Left cardiac atrium (tissue), 4 donors: ENCODE data around the gene MLEC. TPM values are rescaled to one million over a fixed set of nuclear protein-coding genes. Genes with fewer than 3 reads are reported as not detected.
"Not testable (repeated sequence)": the region's sequence is repeated elsewhere in the genome, so short reads cannot be mapped to it uniquely, and the experiment has no call there.

Experiments used
- ATAC-seq, 2 donors: fragments of 200-7000 bp; cut with Tn5 transposase; one replicate each; pipeline ENCODE4 v1.9.1; 2020; ENCODE audit warnings: mild to moderate bottlenecking in 2 of 2, moderate library complexity in 2 of 2
- DNase-seq: peaks from one replicate; pipeline ENCODE4 v3.0.0-alpha.2; 2020
- intact Hi-C, 2 donors: fragments of 100-400 bp; cut with DNase I; formaldehyde crosslinking; loops; one replicate each; pipeline versions ENCODE4 v1.14.1 to v1.15.1; 2022 to 2023
- total RNA-seq, 2 donors: library from RNA; stranded (reverse); fragmentation: NEBNext Ultra II Directional; extraction: Animal tissue kit (Norgen Biotek cat#: 25700); gene quantifications; one replicate each; pipeline ENCODE4 v1.2.1, GENCODE V29; 2021
- donor health status: DM: no; HTN: yes; CAD: no.
- donor health status: DM: no; HTN: yes; CAD: no; lungs with severe emphysema.
- donor health status: DM: yes; HTN: yes; CAD: no.
- donor health status: Dilated cardiomyopathy.

The MLEC gene
- total RNA-seq, 2 donors from 2014 or later, result 166 to 173 TPM

DNA sequence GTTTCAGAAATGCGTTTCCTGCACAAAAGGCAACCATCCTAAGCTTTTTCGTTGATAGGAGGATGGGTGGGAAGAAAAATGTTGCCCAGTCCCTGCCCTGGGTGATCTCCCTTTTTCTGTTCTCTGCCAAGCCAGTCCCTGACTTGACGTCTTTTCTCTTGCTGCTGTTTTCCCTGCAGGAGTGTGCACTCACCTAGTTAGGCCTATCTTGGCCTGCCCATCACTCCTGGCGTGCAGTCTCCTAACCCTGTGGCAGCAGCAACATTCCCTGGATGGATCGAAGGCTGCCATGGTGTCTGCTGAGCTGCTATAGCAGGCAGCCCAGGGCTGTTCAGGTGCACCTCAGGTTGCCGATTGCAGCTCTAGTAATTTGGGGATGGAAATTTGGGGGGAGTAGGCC is 24.5 kb downstream of the MLEC start:
- DNase-seq (no peak), ATAC-seq (no peak)
- intact Hi-C loops, result no loop called here

- ATAC-seq (no peak), DNase-seq (no peak)
- intact Hi-C loops, result no loop called here
Observed at GRCh38 chr12:120712610-120713009, 25.7 kb downstream of the MLEC start.

- intact Hi-C loops, result loop anchor here in 1 of 2 donors (2.0 kb wide), 2 partner anchors 67 to 131 kb away; no protein-coding TSS in a partner anchor
- ATAC-seq (peak; percentile 55 to 59), DNase-seq (peak; percentile 65)
Observed at GRCh38 chr12:120713861-120714482, 27.0 kb downstream of the MLEC start.

DNA sequence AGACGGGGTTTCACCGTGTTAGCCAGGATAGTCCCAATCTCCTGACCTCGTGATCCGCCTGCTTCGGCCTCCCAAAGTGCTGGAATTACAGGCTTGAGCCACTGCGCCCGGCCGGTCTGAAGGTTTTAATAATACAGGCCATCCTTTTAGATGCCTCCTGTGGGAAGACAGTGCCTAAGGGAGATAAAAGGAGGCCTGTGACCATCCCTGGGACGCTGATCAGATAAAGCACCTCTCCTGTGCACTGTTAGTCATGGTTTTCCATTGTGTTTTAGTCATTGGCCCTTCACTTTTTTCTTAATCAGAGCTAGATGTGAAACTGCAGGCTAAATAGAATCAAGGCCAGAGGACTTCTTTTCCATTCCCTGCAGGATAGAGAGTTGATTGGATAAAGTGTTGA is 31.1 kb downstream of the MLEC start:
- DNase-seq (no peak), ATAC-seq (no peak)
- intact Hi-C loops, result loop anchor here in 1 of 2 donors (5.0 kb wide), 2 partner anchors 71 to 136 kb away; partner anchors contain the start of gene POP5

- ATAC-seq (no peak), DNase-seq (no peak)
- intact Hi-C loops, result loop anchor here in 1 of 2 donors (5.0 kb wide), 2 partner anchors 72 to 137 kb away; partner anchors contain the start of gene POP5
Observed at GRCh38 chr12:120719072-120719471, 32.1 kb downstream of the MLEC start.

DNA sequence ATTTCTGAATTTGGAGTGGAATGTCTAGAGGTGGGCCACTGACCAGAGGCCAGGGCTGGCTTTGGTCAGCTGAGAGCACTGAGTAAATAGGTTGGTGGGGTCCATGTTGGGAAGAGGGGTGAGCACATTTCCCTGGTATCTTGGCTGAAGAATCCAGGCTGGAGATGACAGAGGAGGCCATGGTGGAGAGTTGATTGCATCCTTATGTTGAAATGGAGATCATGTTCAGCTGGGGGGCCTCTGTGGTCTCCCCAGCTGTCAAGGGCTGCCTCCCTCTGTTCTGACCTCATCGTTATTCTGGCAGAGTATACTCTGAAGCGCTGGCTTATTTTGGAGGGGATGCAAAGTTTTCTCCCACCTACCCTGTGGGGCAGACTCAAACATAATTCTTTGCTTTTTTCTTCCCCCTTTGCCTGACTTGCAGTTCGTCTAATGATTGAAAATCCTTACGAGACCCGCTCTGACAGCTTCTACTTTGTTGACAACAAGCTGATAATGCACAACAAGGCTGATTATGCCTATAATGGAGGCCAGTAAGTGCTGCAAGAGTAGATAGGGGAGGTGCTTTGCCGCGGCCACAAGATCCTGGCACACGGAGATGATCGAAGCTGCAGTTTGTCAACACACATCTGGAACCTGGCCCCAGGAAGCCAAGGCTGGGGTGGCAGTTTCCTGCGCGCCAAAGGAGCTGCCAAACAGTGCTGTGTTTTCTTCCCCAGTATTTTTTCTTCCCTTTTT is 32.7 kb downstream of the MLEC start:
- ATAC-seq, result no peak

DNA sequence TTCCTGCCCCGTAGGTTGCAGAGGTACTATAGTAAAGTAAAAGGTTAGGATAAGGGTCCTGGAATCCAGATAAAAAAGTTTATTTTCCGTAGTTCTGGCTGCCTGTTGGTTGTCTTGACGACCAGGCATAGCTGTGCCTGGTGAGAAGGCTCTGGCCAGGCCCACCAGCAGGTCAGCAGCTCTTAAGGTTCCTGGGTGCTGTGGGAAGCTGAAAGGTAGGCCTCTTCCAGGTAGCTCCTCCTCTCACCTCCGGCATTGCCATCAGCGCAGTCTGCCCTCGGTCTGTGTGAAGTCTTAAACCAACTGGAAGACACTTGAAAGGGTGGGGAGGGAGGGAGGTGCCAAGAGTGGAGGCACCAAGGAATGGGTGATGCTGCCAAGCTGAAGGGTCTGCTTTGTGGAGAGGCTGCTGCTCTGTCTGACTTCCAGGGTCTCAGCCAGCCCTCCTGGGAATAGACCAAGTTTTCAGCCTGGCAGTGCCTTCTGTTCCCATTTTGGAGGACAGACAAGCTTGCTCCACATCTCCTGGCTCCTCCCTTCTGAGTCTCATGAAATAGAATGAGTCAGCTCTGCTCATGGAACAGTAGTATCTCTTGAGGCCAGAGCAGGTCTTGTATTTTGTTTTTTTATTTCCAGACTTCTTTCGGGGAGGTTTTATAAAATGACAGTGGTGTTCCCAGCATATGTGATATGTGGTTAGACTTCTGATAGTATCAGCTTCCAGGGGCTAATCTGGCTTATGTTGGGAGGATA is 33.5 kb downstream of the MLEC start:
- ATAC-seq, result peak; percentile 70 to 81
- intact Hi-C loops, result no loop called here
- DNase-seq, result no peak

More for the DNA sequence above, 32.7 kb downstream of the MLEC start:
- intact Hi-C loops, result loop anchor here in 1 of 2 donors (5.0 kb wide), 2 partner anchors 72 to 137 kb away; partner anchors contain the start of gene POP5
- DNase-seq, result no peak

DNA sequence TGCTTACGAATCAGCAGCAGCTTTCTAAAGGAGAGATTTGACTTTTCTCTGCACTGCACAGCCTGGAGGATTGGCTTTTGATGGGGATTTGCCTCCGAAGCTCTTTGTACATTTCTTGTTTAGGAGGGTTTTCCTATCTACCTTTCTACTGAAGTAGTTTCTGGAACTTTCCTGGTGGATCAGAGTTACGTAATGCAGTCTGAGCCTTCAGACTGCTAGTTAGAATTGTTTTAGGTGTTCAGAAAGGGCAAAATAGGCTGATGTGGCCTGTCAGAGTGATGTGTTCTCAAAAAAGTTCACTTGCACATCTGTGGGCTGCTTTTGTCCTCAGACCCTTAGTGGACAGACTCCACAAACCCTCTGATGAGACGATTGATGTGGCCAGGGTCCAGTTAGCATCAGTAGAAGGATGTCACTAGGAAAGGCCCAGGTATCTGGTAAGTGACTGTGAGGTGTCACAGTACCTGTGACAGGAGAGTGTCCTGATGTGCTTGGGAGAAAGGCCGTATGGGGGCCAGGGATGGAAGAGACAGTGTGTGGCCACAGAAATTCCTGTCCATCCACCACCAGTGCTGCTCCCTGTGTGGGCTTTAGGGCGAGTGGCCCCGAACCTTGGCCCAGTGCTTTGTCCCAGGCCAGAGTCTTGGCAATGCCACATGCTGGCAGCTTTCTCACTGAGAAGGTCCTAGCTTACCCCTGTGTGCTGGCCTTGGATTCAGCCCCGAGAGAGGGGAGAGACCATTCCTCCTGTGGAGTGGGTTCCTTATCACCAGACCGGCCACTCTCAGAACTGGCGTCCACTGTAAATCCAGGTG is 34.2 kb downstream of the MLEC start:
- DNase-seq (no peak), ATAC-seq (no peak)
- intact Hi-C loops, result no loop called here

DNA sequence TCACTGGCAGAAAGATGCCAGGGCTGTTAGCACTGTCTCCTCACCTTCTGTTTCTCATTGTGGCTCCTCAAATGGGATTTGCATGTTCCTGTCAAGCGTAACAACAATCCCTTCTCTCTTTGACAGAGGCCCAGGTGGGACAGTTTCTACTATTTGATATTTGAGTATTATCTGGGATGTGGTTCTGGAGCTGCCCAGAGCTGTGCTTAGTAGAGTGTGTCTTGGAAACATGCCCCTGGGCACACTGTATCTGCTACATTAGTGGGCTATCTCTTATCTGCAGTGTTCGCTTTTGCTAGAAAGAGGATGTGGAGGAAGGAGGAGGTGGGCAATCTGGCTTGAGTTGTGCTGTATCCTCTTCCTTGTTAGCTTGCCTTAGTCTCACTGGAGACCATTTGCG is 34.9 kb downstream of the MLEC start:
- intact Hi-C loops, result no loop called here
- no peak for DNase-seq
- ATAC-seq, result no peak

DNA sequence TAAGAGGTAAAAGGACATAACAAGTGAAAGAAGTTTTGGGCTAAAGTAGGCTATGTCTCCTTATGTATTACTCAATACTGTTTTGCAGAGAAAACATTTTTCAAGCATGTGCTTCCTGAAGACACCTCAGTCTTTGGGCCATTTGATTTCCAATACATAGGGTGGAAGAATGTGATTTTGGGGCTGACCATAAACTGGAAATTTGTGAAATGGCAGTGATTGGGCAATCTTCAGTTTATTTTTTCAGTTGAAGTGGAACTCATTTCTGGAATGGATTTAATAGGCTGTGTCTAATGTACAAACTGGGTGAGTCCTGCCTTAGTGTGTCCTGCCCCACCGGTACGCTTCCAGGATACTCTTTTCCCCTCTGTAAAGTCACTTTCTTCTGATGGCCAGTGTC is 35.8 kb downstream of the MLEC start:
- intact Hi-C loops, result no loop called here
- no peak for DNase-seq
- no peak for ATAC-seq

DNA sequence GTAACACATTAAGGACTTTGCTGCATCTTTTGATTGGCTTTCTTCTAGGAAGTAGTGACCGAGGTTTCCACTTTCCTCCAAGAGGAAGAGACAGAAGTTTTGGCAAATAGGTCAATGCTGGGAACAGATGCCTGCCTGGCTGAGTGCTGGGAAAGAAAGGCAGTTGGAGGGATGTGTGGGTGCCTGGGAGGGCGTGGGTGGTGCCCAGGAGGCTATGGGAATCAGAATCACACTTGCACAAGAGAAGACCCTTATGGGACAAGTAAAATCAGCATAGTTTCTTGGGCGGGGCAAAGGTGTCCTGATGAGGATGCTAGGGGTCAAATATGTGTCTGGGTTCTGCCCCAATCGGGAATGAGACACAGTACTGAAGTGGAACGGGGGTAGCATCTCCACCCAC is 37.8 kb downstream of the MLEC start:
- ATAC-seq (no peak), DNase-seq (no peak)
- intact Hi-C loops, result no loop called here

- intact Hi-C loops, result no loop called here
- ATAC-seq, result no peak
- no peak for DNase-seq
Observed at GRCh38 chr12:120725151-120725658, 38.3 kb downstream of the MLEC start.

DNA sequence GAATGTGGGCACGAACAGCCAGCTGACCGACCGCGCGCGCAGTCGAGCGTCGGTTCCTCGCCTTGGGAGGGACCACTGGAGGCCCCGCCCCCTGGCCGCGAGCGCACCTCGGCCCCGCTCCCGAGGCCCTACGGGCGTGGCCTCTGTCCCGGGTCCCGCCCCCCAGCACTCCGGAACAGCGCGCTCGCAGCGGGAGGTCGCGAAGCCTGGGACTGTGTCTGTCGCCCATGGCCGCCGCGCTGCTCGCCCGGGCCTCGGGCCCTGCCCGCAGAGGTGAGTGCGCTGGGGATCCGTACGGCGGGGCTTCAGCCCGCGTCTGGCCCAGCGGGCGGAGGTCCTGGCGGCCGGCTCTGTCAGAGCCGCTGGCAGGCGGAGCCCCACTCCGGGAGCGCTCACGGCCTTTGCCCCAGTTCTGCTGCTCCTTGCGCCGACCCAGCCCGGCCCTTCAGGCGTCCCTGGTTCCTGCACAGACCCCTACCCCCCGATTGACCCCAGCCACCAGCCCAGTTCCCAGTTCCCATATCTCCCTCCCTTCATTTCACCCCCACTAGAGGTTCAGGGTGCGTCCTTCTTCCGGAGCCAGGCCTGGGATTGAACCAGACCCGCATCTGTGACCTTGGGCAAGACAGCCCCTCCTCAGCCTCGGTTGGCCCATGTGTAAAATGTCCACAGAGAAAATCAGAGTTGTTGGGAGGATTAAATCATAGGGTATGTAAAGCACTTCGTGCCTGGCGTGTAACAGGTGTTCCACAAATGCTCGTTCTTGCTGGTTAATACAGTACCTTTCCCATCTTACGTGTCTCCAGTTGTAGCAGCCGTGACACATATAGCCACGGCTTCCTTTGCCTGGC is 38.9 kb downstream of the MLEC start, which contains the start of gene ACADS:
Gene ACADS, plus strand, starts transcription at position 168 of the 851 bp plus-strand sequence. Its CDS starts 60 bp downstream, at position 228.
- peak; percentile 99 for ATAC-seq
- intact Hi-C loops, result no loop called here
- DNase-seq, result peak; percentile 93

GRCh38 chr12:120726510-120726793 is 39.5 kb downstream of the MLEC start:
- intact Hi-C loops, result no loop called here
- no peak for DNase-seq
- no peak for ATAC-seq

GRCh38 chr12:120726961-120727360 is 40.0 kb downstream of the MLEC start:
- DNase-seq (no peak), ATAC-seq (no peak)
- intact Hi-C loops, result no loop called here

DNA sequence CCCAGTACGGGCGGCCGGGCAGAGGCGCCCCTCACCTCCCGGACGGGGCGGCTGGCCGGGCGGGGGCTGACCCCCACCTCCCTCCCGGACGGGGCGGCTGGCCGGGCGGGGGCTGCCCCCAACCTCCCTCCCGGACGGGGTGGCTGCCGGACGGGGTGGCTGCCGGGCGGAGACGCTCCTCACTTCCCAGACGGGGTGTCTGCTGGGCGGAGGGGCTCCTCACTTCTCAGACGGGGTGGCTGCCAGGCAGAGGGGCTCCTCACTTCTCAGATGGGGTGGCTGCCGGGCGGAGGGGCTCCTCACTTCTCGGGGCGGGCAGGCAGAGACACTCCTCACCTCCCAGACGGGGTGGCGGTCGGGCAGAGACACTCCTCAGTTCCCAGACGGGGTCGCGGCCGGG is 45.2 kb downstream of the MLEC start:
- intact Hi-C loops, DNase-seq, ATAC-seq: not testable (repeated sequence)

- DNase-seq (no peak), ATAC-seq (no peak)
- intact Hi-C loops, result no loop called here
Observed at GRCh38 chr12:120733574-120733973, 46.6 kb downstream of the MLEC start.

DNA sequence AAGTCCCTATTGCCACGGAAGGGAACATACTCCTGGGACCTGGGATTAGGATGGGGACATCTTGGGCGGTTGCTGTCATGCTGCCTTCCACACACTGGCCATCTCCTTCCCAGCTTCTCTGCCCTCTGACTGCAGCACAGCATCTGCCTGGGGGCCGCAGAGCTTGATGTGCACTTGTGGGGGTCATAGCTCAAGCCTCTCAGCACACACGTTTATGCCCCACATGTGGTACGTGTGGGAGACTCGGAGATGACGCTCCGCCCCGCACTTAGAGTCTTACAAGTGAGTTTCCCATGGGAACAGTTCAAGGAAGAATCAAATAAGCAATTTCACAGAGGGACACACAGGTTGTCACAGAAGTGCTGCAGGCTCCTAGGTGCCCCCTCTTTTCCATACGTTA is 47.3 kb downstream of the MLEC start:
- intact Hi-C loops, result no loop called here
- no peak for DNase-seq

More for the DNA sequence above, 47.3 kb downstream of the MLEC start:
- ATAC-seq, result peak in 1 of 2 donors; percentile 12
